HG03039 (cell line): ENCODE results near the gene ELK3.

Experiments
- ATAC-seq: cut with Tn5 transposase; IDR thresholded peaks from one replicate; pipeline ENCODE4 v1.9.1; 2021; ENCODE audit warnings: mild to moderate bottlenecking, moderate library complexity; ENCODE audit not compliant: unreplicated experiment

The ELK3 gene

DNA sequence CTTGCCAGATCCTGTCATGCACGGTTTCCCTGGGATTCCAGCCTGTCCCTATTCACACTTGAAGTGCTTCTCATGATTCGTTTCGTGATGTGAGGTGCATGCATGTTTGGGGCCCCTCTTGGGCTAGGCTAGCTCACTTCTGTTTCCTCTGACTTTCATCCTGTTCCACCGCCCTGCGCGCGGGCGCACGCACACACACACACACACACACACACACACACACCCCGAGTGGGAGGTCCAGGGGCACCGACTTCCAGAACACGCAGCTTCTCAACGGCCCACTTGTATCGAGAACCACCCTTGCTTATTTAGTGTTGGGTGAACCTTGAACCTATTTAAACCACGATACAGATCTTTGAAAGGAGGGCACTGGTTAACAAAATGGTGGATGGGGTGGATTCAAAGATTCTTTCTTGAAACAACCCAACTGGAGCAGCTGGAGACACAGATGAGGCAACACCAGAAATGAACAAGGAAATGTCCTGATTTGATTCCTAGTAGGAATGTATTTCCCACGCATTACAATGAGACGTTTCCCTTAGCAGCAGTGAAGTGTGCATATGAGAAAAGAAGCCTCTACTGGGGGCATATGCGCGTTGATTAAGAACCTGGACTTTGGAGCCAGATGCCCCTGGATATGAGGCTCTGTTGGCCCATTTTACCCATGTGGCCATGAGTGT is 16.3 kb downstream of the ELK3 start:
- no peak for ATAC-seq

DNA sequence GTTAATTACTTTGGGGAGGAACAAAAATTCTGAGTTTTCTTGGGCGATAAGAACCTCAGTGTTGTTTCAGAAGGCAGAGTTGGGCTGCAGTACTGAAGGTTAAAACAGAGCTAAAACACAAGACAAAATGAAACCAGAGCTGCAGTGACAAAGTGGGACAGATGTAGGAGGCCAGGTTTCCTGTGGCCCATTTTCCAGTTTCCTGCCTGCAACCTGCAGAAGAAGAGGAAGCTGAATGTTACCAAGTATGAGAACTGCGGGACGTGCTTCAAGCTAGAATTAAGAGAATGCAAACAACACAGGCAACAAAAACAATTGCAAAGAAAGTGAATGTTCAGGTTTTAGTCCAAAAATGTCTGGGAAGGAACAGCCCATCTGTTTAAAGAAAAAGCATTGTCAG is 17.8 kb downstream of the ELK3 start:
- no peak for ATAC-seq

DNA sequence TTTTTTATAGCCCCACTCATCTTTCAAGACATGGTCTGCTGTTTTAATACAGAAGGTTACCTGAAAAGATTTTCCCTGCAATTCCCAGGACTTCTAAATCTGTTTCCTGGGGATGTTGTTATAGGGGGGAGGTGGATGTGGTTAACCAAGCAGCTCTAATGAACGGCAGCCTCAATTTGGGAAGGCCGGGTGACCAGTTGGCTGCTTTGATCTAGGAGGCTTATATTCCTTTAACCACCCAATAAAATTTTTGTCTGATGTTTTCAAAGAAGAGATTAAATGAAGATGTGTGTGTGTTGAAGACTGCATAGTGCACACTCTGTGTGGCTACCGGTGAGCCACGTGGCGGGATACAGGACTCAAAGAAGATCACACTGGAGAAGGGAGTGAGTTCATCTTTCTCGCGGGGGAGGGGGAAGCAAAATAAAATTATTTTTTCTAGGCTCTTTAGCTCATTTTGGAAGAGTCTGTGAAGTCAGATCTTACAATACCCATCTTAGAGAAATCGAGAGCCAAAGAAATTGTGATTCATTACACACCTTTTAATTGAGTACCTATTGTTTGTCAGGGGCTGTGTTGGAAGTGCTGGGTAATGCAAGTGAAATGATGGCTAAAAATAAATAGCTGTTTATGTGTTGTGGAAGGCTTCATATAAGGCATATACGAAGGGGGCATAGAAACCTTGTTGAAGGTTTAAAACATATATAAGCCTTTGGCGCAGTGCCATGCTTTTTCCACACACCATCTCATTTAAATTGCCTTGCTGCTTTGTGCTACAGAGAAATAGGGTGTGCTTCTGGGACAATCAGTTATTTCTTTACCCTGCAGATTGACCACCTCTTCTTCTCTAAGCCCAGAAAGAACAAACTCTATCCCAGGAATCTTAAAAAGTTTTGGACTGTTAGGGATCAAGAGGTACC is 18.5 kb downstream of the ELK3 start:
- ATAC-seq = no peak

DNA sequence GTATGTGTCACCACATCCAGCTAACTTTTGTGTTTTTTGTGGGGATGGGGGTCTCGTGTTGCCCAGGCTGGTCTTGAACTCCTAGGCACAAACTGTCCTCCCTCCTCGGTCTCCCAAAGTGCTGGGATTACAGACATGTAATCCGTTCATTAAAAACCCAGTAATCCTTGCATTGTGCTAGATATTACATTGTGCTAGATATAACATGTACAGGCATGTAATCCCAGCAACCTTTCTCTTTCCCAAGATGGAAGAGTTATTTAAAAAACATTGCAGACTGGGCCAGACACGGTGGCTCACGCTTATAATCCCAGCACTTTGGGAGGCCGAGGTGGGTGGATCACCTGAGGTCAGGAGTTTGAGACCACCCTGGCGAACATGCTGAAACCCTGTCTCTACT is 19.7 kb downstream of the ELK3 start:
- ATAC-seq = no peak

DNA sequence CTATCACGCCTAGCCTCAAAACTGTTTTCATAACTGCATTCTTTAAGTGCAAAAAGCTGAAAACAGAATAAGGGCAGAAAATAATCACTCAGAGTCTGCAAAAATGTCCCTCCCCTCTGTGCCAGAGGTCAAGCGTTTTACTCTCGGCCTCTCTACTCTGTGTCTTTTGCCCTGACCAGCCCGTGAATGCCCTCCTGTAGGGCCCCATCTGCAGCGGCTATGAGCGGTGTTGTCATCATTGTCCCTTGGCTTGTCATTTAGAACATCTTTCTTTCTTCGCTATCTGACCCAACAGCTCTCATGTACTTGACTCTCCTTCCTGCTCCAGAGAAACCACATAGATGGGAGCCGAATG is 21.7 kb downstream of the ELK3 start:
- ATAC-seq = no peak

DNA sequence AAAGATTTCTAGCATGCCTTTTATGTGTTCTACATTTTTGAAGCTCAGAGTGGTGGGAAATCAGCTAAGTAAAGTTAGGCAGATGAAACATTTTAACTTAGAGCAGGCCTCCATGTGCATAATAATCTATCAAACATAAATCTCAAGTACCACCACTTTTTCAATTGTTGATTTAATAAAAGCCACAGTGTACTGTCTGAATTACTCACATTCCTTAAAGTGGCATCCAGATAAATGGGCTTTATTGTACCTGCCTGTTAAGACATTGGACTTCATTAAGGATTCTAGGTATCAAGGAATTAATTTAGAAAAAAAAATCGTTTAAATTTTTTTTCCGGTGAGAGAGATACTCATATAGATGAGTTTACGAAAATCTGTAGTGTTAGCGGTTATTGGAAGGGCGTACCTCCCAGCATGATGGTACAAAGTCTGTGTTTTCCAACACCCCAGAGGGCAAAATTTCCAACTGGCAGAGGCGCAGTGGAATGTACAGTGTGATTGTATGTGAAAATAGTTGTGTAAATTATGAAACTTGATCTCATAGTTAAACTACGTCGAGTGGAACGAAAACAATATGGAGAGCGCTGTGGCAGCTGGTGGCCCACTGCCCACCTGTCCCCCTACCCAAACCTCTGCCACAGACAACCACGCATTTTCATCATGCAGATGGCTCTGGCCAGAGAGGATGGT is 25.0 kb downstream of the ELK3 start:
- ATAC-seq = no peak

DNA sequence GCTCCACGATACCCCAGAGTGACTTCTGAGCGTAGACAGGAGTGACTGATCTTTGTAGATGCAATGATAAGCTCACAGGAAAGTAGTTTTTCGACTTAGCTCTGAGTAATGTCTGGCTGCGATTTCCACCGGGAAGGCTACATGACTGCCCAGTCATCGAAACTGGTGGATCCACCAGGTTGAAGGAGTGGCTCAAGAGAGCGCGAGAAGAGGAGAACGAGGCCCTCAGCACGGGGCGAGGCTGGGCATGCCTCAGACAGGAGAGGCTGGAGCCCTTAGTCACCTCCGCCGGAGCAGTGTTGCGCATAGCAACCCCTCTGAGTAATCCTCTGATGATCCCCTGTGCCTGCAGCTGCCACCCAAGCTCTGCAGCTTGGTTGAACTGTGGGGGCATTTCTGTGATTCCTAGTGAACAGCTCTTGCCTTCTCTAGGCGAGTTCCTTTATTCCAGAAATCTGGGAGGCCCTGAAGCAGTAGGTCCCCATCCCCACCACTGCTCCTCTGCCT is 25.6 kb downstream of the ELK3 start:
- ATAC-seq = no peak

DNA sequence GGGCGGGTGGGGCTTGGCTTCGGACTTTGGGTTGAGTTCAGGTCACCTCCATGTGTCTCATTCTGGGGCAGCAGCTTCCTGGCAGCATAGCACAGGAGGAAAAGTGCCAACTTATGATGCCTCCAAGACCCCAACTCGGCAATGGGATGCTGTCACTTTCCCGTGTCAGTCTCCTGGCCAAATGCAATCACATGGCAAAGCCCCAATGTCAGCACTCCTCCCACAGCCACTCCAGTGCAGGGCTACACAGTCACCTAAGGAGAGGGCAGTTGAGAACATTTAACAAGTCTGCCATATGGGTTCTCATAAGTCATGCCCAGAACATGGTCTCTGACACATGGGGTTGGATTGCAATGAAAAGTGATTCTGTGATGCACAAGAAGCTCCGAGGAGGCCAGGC is 26.7 kb downstream of the ELK3 start:
- no peak for ATAC-seq

DNA sequence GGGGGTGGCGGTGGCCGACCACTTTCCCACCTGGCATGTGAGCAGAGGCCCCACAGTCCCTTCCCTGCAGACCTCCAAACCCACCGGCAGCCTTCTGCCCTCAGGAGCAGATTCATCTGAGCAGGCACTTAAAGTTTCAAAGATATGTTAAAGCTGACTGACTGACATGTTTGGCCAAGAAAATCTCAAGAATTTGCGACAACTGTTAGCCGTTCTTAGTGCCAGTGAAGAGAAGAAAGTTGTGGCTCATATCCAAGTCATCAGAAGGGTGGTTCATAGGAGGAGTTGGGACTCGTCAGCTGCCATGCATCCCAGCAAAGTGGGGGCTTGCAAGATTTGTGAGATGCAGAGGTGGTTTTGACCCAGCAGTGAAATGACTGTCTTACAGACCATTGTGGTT is 27.2 kb downstream of the ELK3 start:
- ATAC-seq = no peak

DNA sequence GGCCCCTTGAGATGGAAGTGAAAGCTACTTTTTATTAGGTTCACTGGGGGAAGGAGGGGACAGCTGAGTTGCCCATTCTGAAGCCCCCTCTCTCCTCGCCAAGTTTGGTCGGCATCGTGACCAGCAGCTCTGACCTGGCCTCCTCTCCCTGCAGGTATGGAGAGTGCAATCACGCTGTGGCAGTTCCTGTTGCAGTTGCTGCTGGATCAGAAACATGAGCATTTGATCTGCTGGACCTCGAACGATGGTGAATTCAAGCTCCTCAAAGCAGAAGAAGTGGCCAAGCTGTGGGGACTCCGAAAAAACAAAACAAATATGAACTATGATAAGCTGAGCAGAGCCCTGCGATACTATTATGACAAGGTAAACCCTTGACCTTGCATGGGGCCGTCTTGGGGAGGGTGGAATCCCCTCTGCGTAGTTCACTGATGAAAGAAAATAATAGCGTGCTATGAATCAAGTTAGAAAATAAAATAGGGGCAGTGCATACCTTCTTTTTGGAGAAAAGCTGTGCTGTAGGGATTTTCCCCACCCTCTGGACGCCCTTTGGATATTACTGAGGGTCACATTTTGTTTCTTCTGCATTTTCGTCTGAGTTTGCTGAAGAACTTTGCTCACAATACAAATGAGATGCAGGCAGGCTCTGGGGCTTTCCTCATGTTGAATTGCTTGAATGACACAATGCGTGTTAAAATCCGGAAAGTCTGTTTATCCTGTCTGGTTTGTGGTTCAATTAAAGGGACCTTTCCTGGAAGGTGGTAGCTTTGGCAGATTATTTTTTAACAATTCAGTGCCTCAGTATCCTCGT is 29.4 kb downstream of the ELK3 start:
- ATAC-seq = no peak

DNA sequence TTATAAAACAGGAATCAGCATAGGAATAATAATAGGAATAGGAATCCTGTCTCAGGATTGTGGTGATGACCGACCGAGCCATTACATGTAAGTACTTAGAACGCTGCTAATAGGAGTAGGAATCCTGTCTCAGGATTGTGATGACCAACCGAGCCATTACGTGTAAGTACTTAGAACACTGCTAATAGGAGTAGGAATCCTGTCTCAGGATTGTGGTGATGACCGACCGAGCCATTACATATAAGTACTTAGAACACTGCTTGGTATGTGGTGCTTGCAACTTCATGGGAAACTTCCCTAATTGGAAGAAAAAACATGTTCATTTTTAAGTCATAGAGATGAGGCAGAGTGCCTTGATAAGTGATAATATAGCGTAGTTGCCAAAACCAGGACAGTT is 30.0 kb downstream of the ELK3 start:
- no peak for ATAC-seq

DNA sequence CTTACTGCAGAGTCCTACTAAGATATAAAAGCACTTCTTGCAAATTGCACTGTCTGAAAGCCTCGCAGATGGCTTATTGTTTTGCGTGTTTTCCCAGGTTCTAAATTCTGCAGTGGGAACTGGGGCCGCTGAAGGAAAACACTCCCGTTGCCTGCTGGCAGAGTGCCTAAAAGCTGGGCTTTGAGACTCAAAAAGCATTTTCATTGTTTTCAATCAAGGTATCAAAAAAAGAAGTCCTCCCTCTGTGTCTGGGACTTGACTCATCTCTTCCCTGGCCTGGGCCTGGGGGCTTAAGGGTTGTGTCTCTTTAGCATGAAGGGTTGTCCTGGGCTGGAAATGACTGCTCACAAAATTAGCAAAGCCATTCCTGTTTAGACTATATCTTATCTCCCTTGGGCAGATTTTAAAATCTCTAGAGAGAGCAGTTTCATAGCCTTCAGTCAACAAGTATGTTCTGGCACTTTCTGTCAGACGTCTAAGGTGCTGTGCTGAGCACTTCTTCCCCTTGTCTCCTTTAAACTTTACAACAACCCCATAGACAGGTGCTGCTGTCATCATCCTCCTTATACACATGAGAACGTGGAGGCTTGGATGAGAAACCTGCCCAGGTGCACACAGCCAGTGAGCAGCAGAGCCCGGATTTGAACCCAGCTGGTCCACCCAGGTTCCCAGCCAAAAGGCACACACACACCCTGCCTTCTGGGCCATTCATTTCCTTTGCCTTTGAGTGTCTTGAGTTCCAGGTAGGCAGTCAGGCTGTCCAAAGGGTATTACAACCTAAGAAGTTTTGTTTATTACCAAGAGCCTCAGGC is 31.1 kb downstream of the ELK3 start:
- no peak for ATAC-seq

DNA sequence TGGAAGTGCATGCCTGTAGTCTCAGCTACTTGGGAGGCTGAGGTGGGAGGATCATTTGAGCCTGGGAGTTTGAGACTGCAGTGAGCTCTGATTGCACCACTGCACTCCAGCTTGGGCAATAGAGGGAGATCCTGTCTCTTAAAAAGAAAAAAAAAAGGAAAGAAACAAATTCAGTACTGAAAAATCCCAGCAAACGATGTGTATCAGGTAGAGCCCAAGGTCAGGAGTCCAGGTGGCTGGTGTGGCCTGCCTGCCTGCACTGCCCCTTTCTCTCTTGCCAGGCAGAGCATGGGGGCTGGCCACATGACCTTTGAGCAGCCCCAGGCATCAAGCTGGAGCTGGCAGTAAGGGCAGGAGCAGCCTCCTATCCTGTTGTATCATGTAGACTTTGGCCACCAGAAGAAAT is 31.8 kb downstream of the ELK3 start:
- no peak for ATAC-seq

DNA sequence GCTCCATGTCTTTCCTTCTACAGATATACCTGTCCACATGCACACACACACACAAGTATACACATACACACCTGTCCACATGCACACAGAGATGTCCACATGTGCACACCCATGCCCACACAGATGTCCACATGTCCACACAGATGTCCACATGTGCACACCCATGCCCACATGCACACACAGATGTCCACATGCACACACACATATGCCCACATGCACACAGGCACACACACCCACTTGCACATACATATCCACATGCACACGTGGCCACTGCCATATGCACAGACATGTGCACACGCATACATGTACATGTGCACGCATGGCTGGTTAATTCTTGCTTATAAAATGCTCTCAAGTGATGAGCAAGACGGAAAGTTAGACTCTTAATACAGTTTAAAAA is 32.2 kb downstream of the ELK3 start:
- no peak for ATAC-seq

DNA sequence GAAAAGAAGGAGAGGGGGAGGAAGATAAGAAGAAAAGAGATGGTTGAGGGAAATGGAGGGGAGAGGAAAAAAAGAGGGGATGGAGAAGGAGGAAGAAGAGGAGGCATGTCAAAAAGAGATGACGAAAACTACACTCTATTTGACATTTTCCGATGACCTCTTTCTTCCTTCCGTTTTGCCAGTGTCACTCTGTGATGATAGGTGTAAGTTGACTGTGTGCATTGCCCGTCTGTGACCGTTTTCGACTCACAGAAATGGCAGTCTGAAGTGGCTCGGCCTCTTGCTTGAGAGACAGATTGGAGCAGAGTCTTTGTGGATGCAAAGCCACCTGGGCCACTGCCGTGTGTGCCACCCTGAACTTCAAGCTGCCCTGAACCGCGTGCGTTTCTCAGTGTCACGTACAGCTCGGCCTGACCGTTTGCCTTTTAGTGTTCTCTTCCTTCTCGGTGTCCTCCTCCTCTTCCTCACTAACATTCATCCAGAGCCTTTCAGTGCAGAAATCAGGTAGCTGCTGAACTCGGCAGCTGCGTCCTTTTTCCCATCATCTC is 32.7 kb downstream of the ELK3 start:
- ATAC-seq = no peak

DNA sequence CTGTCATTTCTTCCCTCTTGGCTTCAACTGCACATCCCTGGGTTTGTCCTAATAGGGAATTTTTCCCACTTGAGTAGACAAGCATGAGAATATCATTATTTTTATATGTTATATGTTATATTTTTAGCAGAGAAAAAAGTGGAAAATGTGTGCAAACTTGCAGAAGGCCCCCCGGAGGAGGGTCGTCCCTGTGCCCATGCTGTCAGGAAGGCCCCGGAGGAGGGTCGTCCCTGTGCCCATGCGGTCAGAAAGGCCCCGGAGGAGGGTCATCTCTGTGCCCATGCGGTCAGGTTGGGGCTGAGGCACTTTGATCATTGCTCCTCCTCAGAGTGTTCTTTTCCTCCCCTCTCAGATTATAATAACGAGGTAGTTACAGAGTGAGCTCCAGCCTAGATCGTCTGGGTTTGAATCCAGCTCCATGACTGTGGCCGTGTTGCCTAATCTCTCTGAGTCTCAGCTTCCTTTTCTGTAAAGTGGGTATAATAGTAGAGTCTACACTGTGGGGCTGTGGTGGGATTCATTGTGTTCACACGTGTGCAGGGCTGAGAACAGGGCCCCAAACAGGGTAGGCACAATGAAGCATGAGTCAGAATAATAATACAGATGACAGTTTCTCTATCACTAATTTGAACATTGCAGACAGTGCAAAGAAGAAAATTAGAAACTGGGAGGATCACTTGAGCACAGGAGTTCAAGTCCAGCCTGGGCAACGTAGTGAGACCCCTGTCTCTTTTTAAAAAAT is 33.4 kb downstream of the ELK3 start:
- ATAC-seq = no peak

DNA sequence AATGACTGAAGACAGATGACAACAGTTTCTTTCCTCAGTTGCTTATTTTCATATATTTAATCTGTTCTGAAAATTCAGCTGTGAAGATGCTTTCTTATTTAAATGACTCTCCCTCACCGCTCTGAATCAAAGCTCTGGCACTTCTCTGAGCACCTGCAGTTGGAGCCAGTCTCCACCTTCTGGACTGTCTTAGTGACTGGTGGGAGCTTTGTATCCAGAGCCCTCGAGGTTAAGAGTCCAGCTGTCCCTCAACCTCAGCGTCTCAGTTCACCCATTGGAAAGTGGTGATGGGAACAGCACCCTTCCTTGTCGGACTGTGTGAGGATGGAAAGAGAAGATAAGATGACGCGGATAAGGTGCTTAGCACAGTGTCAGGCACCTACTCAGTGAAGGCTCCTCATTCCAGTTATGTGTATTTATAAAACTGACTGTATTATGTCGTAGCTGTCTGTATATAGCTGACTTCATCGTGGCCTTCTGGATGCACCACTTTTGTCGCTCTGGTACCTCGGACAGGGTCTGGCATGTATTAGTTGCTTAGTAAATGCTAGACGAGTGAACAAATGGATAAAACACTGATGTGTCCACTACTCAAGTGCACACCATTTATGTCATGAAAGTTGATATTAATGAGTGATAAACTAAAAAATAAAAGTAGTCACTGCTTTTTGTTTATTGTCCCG is 34.5 kb downstream of the ELK3 start:
- ATAC-seq = no peak

DNA sequence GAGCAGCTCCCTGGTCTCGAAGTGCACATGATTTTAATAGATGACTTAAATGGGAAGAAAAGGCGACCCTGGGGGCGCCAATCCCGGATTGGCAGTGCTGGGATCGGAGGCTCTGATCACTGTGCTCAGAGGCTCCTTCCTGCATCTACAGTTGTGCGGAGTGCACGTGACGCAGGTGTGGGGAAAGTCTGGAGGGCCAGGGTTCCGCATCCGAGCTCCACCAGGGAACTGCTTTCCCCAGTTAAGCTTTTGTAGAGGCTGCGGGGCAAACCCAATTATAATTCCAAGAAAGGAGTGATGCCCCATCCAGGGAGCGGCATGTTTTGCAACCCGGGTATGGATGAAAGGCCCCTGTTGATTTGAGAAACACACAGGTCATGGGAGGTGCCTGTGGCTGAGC is 36.5 kb downstream of the ELK3 start:
- ATAC-seq = no peak

DNA sequence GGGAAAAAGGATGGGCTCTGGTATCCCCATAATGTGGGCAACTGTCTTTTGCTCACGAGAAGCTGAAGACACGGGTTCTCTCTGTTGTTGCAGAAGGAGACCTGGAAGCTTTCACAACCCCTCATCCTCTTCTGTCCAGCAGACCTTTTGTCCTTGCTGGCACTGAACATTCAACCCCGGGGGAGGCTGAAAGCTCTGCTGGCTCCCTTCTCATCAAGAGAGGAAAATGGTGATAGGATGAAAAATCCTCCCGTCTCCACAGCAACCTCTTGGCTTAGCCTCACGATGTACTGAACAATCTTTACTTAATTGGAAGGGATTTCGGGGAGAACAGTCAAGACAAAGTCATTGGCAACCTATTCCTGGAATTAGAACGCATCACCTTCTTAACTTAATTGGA is 39.0 kb downstream of the ELK3 start:
- ATAC-seq = no peak
